Activated CD4-positive, alpha-beta T cell treated with anti-CD3 and anti-CD28 coated beads, Interleukin-2, amount 50 U/mL, for 16 hours (primary cell): ENCODE measurements around the gene GNAQ.
"Not testable (repeated sequence)": the region's sequence is repeated elsewhere in the genome, so short reads cannot be mapped to it uniquely, and the experiment has no call there.

ENCODE experiments used
- DNase-seq: peaks from one replicate; pipeline ENCODE4 v3.0.0-alpha.2; 2020

Gene GNAQ

DNA sequence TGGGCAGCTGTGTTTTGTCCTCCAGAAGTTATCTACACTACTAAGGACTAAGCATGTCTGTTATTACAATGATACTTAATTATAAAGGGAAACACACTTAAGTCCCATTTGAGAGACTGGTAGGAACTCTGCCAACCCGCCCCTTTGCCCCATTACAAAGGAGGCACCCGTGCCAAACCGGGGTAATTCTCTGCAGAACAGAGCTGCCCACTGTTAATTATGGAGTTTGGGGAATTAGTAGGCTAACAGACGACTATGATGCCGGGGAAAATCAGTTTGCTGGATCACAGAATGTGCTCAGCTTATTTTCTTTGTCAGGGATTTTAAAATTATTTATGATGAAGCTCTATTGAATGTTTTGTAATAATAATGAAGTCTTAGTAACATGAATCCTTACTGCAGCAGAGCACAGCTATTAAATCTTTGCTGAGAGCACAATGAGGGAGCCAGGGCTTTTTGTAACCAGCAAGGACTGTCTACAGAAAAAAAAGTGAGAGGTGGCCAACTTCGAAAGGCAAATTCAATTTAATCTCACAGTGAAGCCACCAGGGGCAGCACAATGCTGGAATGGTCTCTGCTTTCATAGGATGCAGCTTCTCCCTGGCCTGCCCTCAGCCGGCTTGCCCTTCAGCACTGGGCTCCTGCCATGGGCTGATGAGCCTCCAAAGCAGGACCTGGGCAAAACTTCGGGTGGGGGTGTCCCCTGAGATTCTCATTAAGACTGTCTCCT lies 134.5 kb downstream of the GNAQ start:
- DNase-seq = no peak

DNA sequence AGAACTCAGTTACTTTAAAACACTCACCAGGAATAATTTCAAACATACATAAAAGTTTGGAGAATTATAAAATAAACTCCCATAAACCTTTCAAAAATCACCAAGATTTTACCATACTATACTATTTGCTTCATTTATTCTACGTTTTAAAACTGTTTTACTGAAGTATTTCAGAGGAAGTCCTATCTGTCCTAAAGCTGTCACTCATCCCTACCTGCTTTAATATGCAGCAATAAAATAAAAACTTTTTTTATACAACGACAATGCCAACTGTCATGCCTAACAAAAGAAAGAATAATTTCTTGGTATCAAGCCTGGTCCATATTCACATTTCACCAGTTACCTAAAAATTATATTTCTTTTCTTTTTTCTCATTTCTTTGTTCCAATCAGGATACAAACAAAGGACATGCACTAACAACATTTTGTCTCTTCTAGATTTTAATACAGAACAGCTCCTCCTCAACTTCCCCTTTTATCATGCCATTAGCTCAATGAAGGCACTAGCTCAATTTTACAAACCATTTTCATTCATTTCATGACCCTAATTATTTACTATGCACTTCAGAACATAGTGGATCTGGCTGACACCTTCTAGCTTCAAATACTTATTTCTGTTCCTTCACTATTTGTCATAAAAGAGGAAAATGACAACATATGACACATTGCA lies 135.2 kb downstream of the GNAQ start:
- DNase-seq = no peak

DNA sequence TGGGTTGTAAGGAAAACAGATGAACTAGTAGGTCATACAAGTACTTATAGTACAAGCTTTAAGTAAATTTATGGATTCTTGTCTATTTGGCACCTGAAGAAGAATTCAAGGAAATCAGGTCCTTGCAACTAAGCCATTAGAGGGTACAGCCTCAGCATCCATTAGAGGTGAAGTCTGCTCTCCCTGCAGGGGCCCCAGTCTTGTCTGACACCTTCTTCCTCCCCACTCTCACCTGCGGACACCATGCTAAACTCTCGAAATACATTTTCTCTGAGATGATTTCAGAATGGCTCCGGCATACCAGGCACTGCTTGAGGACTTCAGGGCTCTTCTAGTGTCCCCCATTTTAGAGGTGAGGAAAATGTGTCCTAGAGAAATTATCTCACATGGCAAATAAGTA lies 137.9 kb downstream of the GNAQ start:
- no peak for DNase-seq

GRCh38 chr9:77892955-77893514 lies 138.6 kb downstream of the GNAQ start:
- no peak for DNase-seq

DNA sequence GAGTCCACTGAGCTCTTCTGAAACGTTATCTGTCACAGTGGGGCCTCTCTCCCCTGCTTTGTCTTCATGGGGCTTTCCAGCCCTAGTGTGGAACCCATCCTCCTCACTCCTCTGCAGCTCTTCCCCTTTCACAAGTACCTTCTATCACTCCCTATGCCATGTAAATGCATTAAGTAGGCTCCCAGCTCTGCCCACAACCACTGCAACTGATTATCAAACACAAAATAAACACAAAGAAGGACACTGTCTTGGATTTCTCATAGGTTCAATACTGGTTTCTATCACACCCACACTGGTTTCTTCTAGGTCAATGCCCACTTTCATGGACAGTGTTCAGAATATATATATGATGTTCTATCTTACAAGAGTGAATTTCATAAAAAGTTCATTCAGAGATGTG lies 139.4 kb downstream of the GNAQ start:
- no peak for DNase-seq

DNA sequence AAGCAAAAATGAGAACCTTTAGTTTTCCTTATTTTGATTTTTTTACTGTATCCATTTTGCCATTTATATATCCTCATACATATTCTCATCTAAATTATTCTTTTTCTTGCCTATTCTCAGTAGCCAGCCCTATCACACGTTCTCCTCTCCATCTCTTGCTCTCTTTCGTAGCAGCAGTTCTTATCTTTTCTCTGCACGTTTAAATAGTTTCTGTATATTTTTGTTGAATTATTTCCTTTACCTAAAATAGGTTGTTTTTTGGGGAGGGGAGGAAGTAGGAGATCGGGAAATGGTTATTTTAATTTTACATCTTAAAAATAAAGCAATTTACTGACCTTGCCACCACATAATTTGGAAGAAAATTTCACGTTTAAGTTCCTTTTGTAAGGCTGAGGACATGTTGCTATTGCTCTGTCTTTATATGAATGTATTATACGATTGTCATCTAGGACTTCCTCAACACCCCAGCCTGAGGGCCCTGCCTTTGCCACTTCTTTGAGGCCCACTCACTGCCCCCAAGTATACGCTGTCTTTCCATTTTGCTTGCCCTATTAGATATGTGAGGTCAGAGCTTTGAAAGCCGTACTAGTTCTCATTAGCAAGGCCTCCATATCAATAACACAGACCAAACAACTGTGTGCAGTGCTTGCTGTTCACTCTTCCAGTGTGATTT lies 140.3 kb downstream of the GNAQ start:
- no peak for DNase-seq

GRCh38 chr9:77887662-77888061 lies 143.9 kb downstream of the GNAQ start:
- no peak for DNase-seq

DNA sequence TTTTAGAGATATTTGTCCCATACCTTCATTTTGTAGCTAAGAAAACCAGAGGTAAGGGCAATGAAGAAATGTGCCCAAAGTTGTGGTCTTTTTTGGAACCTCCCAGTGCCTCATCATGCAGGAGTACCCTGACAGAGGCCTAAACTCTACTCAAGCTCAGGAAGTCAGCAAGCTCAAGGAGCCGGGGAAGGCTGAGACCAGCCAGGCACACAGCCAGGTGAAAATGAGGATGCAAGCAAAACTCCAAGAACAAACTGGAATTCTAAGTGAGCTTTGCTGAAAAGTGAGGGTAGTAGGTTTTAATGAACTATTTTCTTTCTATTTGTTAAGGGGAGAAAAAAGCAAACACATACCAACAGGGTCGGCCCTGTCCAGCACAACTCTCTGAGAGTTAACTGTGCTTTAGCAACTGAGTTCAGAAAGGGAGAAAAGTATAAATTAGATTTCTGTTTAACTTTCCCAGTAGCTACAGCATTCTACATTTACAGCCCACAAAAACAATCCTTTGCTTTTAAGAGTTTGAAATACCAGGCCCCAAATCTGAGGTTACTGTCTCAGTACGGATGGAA lies 146.4 kb downstream of the GNAQ start:
- DNase-seq = no peak

DNA sequence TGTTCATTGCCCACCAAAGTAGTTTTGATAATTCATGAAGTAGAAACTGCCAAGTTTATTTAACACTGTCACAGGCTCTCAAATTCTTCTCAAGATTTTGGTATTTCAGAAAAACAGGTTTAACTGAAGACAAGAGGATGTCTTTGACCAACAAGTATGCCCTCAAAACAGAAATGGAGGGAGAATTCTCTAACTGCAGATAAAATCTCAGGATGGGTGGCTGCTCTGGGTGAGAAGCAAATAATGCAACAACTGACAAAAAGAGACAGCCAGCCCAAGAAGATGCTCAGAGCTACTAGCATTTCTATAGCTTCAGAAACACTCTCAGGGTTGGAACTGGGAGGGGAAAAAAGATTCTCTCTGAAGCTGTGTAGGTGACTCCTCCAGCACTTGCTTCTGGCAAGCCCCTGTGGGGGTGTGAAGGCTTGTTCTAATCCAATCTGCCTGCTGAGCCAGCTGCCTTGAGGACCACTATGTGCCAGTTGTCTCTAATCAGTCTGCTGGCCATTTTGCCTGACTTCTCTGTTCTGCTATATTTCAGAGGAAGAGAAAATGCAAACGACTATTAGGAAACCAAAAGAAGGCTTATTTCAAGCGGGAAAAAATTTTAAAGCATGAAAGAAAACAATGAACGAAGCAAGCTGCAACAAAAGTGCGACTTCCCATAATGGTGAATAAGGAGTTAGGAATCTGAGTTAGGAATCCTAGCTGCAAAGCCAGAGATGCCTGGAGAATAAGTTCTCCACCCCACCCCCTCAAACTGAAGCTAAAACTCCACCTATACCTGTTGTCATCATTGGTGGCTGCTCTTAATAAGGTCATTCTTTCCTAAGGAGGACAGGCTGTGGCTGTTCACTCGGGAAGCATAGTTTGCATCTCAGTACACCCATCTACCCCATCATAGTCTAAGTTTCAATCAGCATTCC lies 147.5 kb downstream of the GNAQ start:
- DNase-seq = no peak

DNA sequence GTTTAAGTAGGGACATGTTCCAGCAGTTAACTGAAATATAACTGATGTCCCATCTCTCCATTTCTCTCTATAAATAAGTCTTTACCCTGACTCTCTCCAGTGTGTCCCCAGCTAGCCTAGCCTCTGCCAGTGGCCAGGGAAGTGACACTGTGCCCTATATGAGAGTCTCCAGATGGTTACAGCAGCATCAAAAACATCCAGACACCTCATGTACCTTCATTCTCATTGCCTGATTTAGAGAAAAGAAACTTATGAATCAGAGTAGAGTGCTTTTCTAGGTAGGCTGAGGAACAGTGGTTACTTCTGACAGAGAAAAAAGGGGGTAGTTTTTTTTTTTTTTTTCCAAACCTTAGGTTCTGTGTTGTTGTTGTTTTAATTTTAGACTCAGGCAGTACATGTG lies 148.5 kb downstream of the GNAQ start:
- no peak for DNase-seq

DNA sequence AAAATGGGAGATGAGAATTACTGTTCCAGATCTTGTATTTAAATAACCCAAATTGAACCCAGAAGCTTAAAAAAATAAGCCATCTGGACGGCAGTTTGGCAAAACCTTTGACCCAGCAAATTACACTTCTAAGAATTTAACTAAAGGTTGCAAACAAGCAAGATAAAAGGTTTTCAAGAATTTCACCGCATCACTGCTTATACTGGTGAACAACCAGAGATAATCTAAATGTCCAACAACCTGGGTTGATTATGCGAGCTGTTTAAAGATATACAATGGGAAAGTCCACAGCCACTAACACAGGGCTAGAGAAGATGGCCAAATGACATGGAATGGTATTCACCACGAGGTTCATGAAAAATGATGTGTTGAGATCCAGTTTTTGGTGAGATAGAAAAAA lies 149.3 kb downstream of the GNAQ start:
- no peak for DNase-seq

- DNase-seq = not testable (repeated sequence)
Observed at GRCh38 chr9:77881634-77882033, 150.0 kb downstream of the GNAQ start.

GRCh38 chr9:77881111-77881510 lies 150.5 kb downstream of the GNAQ start:
- no peak for DNase-seq

- no peak for DNase-seq
Observed at GRCh38 chr9:77879437-77879943, 152.1 kb downstream of the GNAQ start.

- not testable (repeated sequence) for DNase-seq
Observed at GRCh38 chr9:77878793-77879192, 152.8 kb downstream of the GNAQ start.

DNA sequence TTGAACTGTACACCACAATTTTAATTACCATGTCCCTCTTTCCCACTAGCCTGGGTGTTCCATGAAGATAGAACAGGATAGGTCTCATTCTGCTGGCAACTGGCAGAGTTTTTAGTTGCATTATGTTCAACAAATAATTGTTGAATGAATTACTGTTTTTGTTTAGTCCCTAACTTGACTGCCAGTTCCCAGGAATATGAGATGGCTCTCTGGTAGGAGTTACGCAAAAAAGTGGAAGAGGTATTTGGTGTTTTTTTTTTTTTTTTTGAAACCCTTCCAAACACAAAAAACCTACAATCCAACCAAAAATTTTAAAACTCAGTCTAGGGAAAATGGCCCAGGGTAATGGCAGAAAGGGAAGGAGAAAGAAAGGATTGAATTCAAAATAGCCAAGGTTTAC lies 153.6 kb downstream of the GNAQ start:
- no peak for DNase-seq

DNA sequence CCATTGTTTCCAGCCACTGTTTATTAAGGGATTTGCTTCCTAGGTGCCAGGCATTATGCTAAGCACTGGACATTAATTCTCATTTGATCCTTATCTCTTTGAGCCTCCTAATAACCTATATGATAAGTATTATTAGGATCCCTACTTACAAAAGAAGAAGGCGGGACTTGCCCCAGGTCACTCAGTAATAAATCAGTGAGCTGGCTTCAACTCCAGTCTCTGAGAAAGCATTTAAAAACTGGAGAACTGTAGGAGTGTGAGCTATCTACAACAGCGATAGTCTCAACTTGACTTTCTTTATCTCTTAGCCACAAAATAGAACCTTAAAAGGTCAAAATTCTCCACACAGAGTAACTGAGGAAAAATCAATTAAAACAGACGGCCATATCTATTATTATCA lies 155.0 kb downstream of the GNAQ start:
- no peak for DNase-seq

DNA sequence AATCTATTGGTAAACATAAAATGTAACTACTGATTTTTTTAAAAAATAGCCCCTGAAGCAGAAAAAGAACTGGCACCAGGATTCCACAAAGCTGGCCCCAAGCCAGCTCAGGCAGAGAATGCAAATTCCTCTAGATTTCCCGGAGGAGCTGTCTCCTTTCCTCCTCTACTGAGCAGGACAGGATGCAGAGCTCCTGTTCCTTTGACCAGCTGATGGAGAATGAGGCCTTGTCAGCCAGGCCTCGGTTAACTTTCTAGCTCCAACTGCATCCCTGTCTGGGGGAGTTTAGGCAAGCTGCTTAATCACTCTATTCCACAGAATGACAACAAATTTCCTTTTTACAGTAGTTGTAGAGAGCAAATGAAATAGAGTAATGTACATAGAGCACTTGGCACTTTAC lies 155.5 kb downstream of the GNAQ start:
- no peak for DNase-seq

- DNase-seq = no peak
Observed at GRCh38 chr9:77872863-77873262, 158.7 kb downstream of the GNAQ start.

GRCh38 chr9:77872177-77872576 lies 159.4 kb downstream of the GNAQ start:
- no peak for DNase-seq

DNA sequence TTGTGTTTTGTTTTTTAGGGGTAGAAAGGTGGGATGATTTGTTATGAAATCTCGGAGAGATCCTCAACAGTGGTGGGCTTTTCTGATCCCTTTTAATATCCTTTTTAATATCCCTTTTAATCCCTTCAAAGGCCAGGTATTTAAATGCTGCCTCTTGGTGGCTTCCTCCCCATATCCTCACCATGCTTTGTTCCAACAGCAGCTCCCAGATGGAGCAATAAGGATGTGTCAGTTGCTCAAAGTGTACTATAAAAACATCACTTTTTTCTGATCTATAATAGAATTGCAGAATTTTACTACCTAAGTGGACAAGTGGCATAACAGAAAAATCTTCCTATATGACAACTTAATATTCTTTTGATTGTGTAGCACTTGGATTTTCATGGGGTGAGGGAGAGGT lies 160.1 kb downstream of the GNAQ start:
- no peak for DNase-seq

GRCh38 chr9:77866878-77867277 lies 164.7 kb downstream of the GNAQ start:
- DNase-seq = no peak
